GM12878 (cell line): ENCODE measurements around the gene GREB1. TPM values are rescaled to one million over a fixed set of nuclear protein-coding genes. Genes with fewer than 3 reads are reported as not detected.

Experiments
- CBX3 ChIP-seq: fragments of 200-600 bp; sonication (generic); IDR thresholded peaks from 2 replicates; pipeline ENCODE4 v1.6.1; 2016; ENCODE audit warnings: low read depth, borderline replicate concordance
- CEBPB ChIP-seq, 2 experiments: fragments of 150-350 bp in 1 of 2; IDR thresholded peaks; 2 replicates each; pipeline ENCODE4 v1.6.1; 2012 to 2014; ENCODE audit warnings: low read depth in 2 of 2, low read length in 2 of 2, borderline replicate concordance in 1 of 2, inconsistent platforms in 1 of 2
- E2F4 ChIP-seq: IDR thresholded peaks from 2 replicates; pipeline ENCODE4 v1.6.1; 2012; ENCODE audit warnings: low read depth, low read length, improper control_type of control experiment
- HDAC2 ChIP-seq: fragments of 200-600 bp; sonication (generic); IDR thresholded peaks from 2 replicates; pipeline ENCODE4 v1.6.1; 2017
- IKZF1 ChIP-seq: fragments of 450-650 bp; conservative IDR thresholded peaks from 2 replicates; pipeline ENCODE4 v1.6.1; 2017; ENCODE audit warnings: antibody characterized with exemption, mild to moderate bottlenecking
- KAT2A ChIP-seq: conservative IDR thresholded peaks from 2 replicates; pipeline ENCODE4 v1.6.1; 2011; ENCODE audit warnings: low read depth, low read length; ENCODE audit not compliant: control insufficient read depth
- MAX ChIP-seq: IDR thresholded peaks from 2 replicates; pipeline ENCODE4 v1.6.1; 2012; ENCODE audit warnings: low read depth, low read length, improper control_type of control experiment
- NFXL1 ChIP-seq: fragments of 450-650 bp; IDR thresholded peaks from 2 replicates; pipeline ENCODE4 v1.6.1; 2017; ENCODE audit warnings: antibody characterized with exemption, mild to moderate bottlenecking, borderline replicate concordance
- PAX5 ChIP-seq: IDR thresholded peaks from 2 replicates; pipeline ENCODE4 v1.6.1; 2011; ENCODE audit warnings: low read depth, low read length, borderline replicate concordance
- PBX3 ChIP-seq: IDR thresholded peaks from 2 replicates; pipeline ENCODE4 v1.6.1; 2011; ENCODE audit warnings: mild to moderate bottlenecking, low read depth, low read length, moderate library complexity; ENCODE audit not compliant: insufficient replicate concordance
- PML ChIP-seq: IDR thresholded peaks from 2 replicates; pipeline ENCODE4 v1.6.1; 2012; ENCODE audit warnings: low read length, inconsistent platforms
- POU2F2 ChIP-seq: IDR thresholded peaks from 3 replicates; pipeline ENCODE4 v1.6.1; 2011; ENCODE audit warnings: low read depth, mild to moderate bottlenecking, low read length, borderline replicate concordance
- RFX5 ChIP-seq: IDR thresholded peaks from 2 replicates; pipeline ENCODE4 v1.6.1; 2011; ENCODE audit warnings: low read depth, low read length, improper control_type of control experiment
- SKIL ChIP-seq: fragments of 450-650 bp; IDR thresholded peaks from 2 replicates; pipeline ENCODE4 v1.6.1; 2017; ENCODE audit warnings: mild to moderate bottlenecking, low read depth, inconsistent platforms; ENCODE audit not compliant: poor library complexity, severe bottlenecking
- SMARCA5 ChIP-seq: fragments of 450-650 bp; IDR thresholded peaks from 2 replicates; pipeline ENCODE4 v1.6.1; 2017; ENCODE audit warnings: mild to moderate bottlenecking
- STAT3 ChIP-seq: IDR thresholded peaks from 2 replicates; pipeline ENCODE4 v1.6.1; 2011; ENCODE audit warnings: low read depth, low read length, improper control_type of control experiment
- TAF1 ChIP-seq: IDR thresholded peaks from 2 replicates; pipeline ENCODE4 v1.6.1; 2011; ENCODE audit warnings: mild to moderate bottlenecking, low read depth, low read length, borderline replicate concordance
- TCF3 ChIP-seq: IDR thresholded peaks from 2 replicates; pipeline ENCODE4 v1.6.1; 2012; ENCODE audit warnings: low read depth, mild to moderate bottlenecking, low read length, borderline replicate concordance; ENCODE audit not compliant: insufficient read depth
- ZNF687 ChIP-seq: fragments of 450-650 bp; IDR thresholded peaks from 2 replicates; pipeline ENCODE4 v1.6.1; 2017; ENCODE audit warnings: mild to moderate bottlenecking, moderate library complexity
- polyA plus RNA-seq, 11 experiments: library from polyadenylated mRNA; depleted of rRNA in 4 of 11; unstranded in 6 of 11; stranded (reverse) in 5 of 11; fragments of >200 nt; fragmentation: Nextera tagmentation in 4 of 11; fragmentation: Illumina TruSeq in 1 of 11; extraction: Ambion mirVana in 4 of 11; extraction: Trizol in 1 of 11; gene quantifications; 1 replicate in 1 of 11; 2 replicates in 10 of 11; pipeline versions ENCODE4 v1.2.1 to v1.2.3, GENCODE V29; 2011 to 2016; ENCODE audit warnings: inconsistent platforms in 2 of 11, missing spikeins in 2 of 11, low read depth in 1 of 11
- total RNA-seq, 4 experiments: library from RNA; depleted of rRNA in 3 of 4; stranded (reverse); fragments of >200 nt in 3 of 4; fragmentation: Illumina TruSeq in 1 of 4; extraction: Trizol in 1 of 4; gene quantifications; 2 replicates each; pipeline versions ENCODE4 v1.2.1 to v1.2.3, GENCODE V29; 2013 to 2021

The GREB1 gene
- total and polyA plus RNA-seq, 10 of the 15 experiments (the other 5 are each of a cell fraction or from before 2014, with no cell fraction given), result 0.09 to 2.1 (median 0.37) TPM; not detected in 1

GRCh38 chr2:11583840-11584524 lies 50.1 kb downstream of the GREB1 start (continued):
- no peak for TF ChIP-seq E2F4
- no peak for TF ChIP-seq PBX3
- no peak for TF ChIP-seq TCF3
- TF ChIP-seq ZNF687, result no peak
- no peak for TF ChIP-seq SKIL
- no peak for TF ChIP-seq TAF1
- TF ChIP-seq PAX5, result no peak
- no peak for TF ChIP-seq HDAC2
- TF ChIP-seq POU2F2, result no peak
- no peak for TF ChIP-seq CBX3
- no peak for TF ChIP-seq CEBPB (IDR thresholded peaks at IDR 0.05; ENCODE audit: borderline replicate concordance in 1 of 2, low read depth in 2 of 2, low read length in 2 of 2)
- no peak for TF ChIP-seq SMARCA5
- TF ChIP-seq RFX5, result no peak
- TF ChIP-seq PML, result no peak
- TF ChIP-seq NFXL1, result no peak
- TF ChIP-seq STAT3, result no peak
- no peak for TF ChIP-seq KAT2A
- 0 out of 2 replicates have a peak, but pooled peaks have one; percentile 13 for TF ChIP-seq IKZF1
- no peak for TF ChIP-seq MAX
